Liver (tissue), 9 donors: ENCODE results near the gene WNT2B. TPM values are rescaled to one million over a fixed set of nuclear protein-coding genes. Genes with fewer than 3 reads are reported as not detected.

Source experiments
- DNase-seq: peaks from one replicate; pipeline ENCODE4 v3.0.0-alpha.2; 2017; ENCODE audit warnings: low spot score
- H3K27ac ChIP-seq, 2 donors: one replicate each; pipeline ENCODE4 v1.7.0; 2013; ENCODE audit warnings: inconsistent platforms in 2 of 2, low read length in 2 of 2, control low read depth in 1 of 2, low read depth in 1 of 2, mild to moderate bottlenecking in 1 of 2
- H3K27me3 ChIP-seq, 4 donors: one replicate each; pipeline versions ENCODE4 v1.6.1 to v1.7.0; 2013; ENCODE audit warnings: low read length in 3 of 4, inconsistent platforms in 1 of 4, mild to moderate bottlenecking in 1 of 4, moderate library complexity in 1 of 4; ENCODE audit not compliant: control insufficient read depth in 4 of 4, insufficient read depth in 4 of 4
- H3K36me3 ChIP-seq, 4 donors: one replicate each; pipeline versions ENCODE4 v1.6.1 to v1.7.0; 2013; ENCODE audit warnings: low read length in 3 of 4, mild to moderate bottlenecking in 3 of 4, low read depth in 1 of 4, moderate library complexity in 1 of 4; ENCODE audit not compliant: control insufficient read depth in 4 of 4, insufficient read depth in 3 of 4
- H3K4me1 ChIP-seq, 4 donors: one replicate each; pipeline versions ENCODE4 v1.6.1 to v1.7.0; 2013; ENCODE audit warnings: low read length in 3 of 4, mild to moderate bottlenecking in 3 of 4, moderate library complexity in 1 of 4; ENCODE audit not compliant: control insufficient read depth in 4 of 4, insufficient read depth in 4 of 4
- H3K4me3 ChIP-seq, 3 donors: one replicate each; pipeline versions ENCODE4 v1.6.1 to v1.7.0; 2013; ENCODE audit warnings: low read length in 3 of 3, control low read depth in 1 of 3, low read depth in 1 of 3, mild to moderate bottlenecking in 1 of 3
- H3K9ac ChIP-seq, 2 donors: one replicate each; pipeline ENCODE4 v1.7.0; 2013; ENCODE audit warnings: low read length in 2 of 2, mild to moderate bottlenecking in 2 of 2, moderate library complexity in 2 of 2, control low read depth in 1 of 2, low read depth in 1 of 2
- H3K9me3 ChIP-seq, 4 donors: one replicate each; pipeline versions ENCODE4 v1.6.1 to v1.7.0; 2013; ENCODE audit warnings: low read length in 3 of 4; ENCODE audit not compliant: control insufficient read depth in 4 of 4
- ATF3 ChIP-seq: IDR thresholded peaks from 2 replicates; pipeline ENCODE4 v1.6.1; 2016; ENCODE audit warnings: antibody characterized with exemption
- CTCF ChIP-seq: fragments of 150-350 bp; IDR thresholded peaks from 2 replicates; pipeline ENCODE4 v1.5.1; 2017; ENCODE audit warnings: improper control_type of control experiment, low read depth, low read length; ENCODE audit not compliant: missing input control
- FOXA1 ChIP-seq: IDR thresholded peaks from 2 replicates; pipeline ENCODE4 v1.6.1; 2016; ENCODE audit warnings: antibody characterized with exemption
- FOXA2 ChIP-seq: IDR thresholded peaks from 2 replicates; pipeline ENCODE4 v1.6.1; 2016; ENCODE audit warnings: antibody characterized with exemption
- GABPA ChIP-seq, 2 donors: IDR thresholded peaks in 1 of 2; conservative IDR thresholded peaks in 1 of 2; 2 replicates each; pipeline ENCODE4 v1.6.1; 2016; ENCODE audit warnings: antibody characterized with exemption in 2 of 2, mild to moderate bottlenecking in 1 of 2, moderate library complexity in 1 of 2
- HNF4A ChIP-seq, 2 donors: conservative IDR thresholded peaks; 2 replicates each; pipeline ENCODE4 v1.6.1; 2016; ENCODE audit warnings: antibody characterized with exemption in 2 of 2, mild to moderate bottlenecking in 2 of 2
- HNF4G ChIP-seq: IDR thresholded peaks from 2 replicates; pipeline ENCODE4 v1.6.1; 2016; ENCODE audit warnings: antibody characterized with exemption
- JUND ChIP-seq, 2 donors: IDR thresholded peaks; 2 replicates each; pipeline ENCODE4 v1.6.1; 2016; ENCODE audit warnings: antibody characterized with exemption in 2 of 2
- NR2F2 ChIP-seq: IDR thresholded peaks from 2 replicates; pipeline ENCODE4 v1.6.1; 2016; ENCODE audit warnings: antibody characterized with exemption
- RXRA ChIP-seq, 2 donors: IDR thresholded peaks; 2 replicates each; pipeline ENCODE4 v1.6.1; 2017 to 2018; ENCODE audit warnings: antibody characterized with exemption in 2 of 2, mild to moderate bottlenecking in 1 of 2
- SP1 ChIP-seq: IDR thresholded peaks from 2 replicates; pipeline ENCODE4 v1.6.1; 2018; ENCODE audit warnings: antibody characterized with exemption, mild to moderate bottlenecking
- TAF1 ChIP-seq: conservative IDR thresholded peaks from 2 replicates; pipeline ENCODE4 v1.6.1; 2016; ENCODE audit warnings: antibody characterized with exemption, mild to moderate bottlenecking
- YY1 ChIP-seq: IDR thresholded peaks from 2 replicates; pipeline ENCODE4 v1.6.1; 2016; ENCODE audit warnings: antibody characterized with exemption, mild to moderate bottlenecking
- WGBS: extraction: QIAGEN DNeasy Blood & Tissue Kit; methylation state at CpG from one replicate; pipeline ENCODE4 v1.1.7; 2013; 5-methylcytosine and 5-hydroxymethylcytosine counted together
- polyA plus RNA-seq, 2 donors: library from polyadenylated mRNA; stranded (reverse) in 1 of 2; unstranded in 1 of 2; fragments of 200-250 nt in 1 of 2; fragments of >200 nt in 1 of 2; fragmentation: Nextera tagmentation in 1 of 2; extraction: Ambion mirVana in 1 of 2; gene quantifications; one replicate each; pipeline versions ENCODE4 v1.2.1 to v1.2.3, GENCODE V29; 2013 to 2015
- total RNA-seq, 2 donors: library from RNA; depleted of rRNA; stranded (reverse); fragments of >200 nt; gene quantifications; one replicate each; pipeline ENCODE4 v1.2.3, GENCODE V29; 2014
- TF ChIP-seq, protein P1 (sequence below): IDR thresholded peaks from 2 replicates; pipeline ENCODE4 v1.6.1; 2016; ENCODE audit warnings: antibody characterized with exemption
- TF ChIP-seq, protein P2 (sequence below): IDR thresholded peaks from 2 replicates; pipeline ENCODE4 v1.6.1; 2016; ENCODE audit warnings: antibody characterized with exemption, mild to moderate bottlenecking
- TF ChIP-seq, protein P3 (sequence below): IDR thresholded peaks from 2 replicates; pipeline ENCODE4 v1.6.1; 2016; ENCODE audit warnings: antibody characterized with exemption
- donor health status: healthy.
- donor health status: healthy.
- donor health status: healthy.
- donor health status: healthy.
- donor health status: healthy.

The WNT2B gene
- total and polyA plus RNA-seq, 4 donors, result 0.07 to 0.92 (median 0.38) TPM

- TF ChIP-seq GABPA (IDR thresholded peaks at IDR 0.05 in 1 of 2, conservative IDR thresholded peaks at IDR 0.05 in 1 of 2) (no peak), NR2F2 (no peak), YY1 (no peak), HNF4G (no peak), JUND (IDR thresholded peaks at IDR 0.05) (no peak), FOXA1 (no peak), FOXA2 (no peak), RXRA (IDR thresholded peaks at IDR 0.05) (no peak), ATF3 (no peak), HNF4A (conservative IDR thresholded peaks at IDR 0.05) (no peak), TAF1 (no peak), SP1 (no peak), CTCF (no peak)
- TF ChIP-seq, protein P1, sequence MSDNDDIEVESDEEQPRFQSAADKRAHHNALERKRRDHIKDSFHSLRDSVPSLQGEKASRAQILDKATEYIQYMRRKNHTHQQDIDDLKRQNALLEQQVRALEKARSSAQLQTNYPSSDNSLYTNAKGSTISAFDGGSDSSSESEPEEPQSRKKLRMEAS, result no peak
- TF ChIP-seq, protein P2, sequence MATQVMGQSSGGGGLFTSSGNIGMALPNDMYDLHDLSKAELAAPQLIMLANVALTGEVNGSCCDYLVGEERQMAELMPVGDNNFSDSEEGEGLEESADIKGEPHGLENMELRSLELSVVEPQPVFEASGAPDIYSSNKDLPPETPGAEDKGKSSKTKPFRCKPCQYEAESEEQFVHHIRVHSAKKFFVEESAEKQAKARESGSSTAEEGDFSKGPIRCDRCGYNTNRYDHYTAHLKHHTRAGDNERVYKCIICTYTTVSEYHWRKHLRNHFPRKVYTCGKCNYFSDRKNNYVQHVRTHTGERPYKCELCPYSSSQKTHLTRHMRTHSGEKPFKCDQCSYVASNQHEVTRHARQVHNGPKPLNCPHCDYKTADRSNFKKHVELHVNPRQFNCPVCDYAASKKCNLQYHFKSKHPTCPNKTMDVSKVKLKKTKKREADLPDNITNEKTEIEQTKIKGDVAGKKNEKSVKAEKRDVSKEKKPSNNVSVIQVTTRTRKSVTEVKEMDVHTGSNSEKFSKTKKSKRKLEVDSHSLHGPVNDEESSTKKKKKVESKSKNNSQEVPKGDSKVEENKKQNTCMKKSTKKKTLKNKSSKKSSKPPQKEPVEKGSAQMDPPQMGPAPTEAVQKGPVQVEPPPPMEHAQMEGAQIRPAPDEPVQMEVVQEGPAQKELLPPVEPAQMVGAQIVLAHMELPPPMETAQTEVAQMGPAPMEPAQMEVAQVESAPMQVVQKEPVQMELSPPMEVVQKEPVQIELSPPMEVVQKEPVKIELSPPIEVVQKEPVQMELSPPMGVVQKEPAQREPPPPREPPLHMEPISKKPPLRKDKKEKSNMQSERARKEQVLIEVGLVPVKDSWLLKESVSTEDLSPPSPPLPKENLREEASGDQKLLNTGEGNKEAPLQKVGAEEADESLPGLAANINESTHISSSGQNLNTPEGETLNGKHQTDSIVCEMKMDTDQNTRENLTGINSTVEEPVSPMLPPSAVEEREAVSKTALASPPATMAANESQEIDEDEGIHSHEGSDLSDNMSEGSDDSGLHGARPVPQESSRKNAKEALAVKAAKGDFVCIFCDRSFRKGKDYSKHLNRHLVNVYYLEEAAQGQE, result no peak
- TF ChIP-seq, protein P3, sequence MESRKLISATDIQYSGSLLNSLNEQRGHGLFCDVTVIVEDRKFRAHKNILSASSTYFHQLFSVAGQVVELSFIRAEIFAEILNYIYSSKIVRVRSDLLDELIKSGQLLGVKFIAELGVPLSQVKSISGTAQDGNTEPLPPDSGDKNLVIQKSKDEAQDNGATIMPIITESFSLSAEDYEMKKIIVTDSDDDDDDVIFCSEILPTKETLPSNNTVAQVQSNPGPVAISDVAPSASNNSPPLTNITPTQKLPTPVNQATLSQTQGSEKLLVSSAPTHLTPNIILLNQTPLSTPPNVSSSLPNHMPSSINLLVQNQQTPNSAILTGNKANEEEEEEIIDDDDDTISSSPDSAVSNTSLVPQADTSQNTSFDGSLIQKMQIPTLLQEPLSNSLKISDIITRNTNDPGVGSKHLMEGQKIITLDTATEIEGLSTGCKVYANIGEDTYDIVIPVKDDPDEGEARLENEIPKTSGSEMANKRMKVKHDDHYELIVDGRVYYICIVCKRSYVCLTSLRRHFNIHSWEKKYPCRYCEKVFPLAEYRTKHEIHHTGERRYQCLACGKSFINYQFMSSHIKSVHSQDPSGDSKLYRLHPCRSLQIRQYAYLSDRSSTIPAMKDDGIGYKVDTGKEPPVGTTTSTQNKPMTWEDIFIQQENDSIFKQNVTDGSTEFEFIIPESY, result no peak
- Histone ChIP-seq H3K27me3 (peaks cover 0 to 3% (median 1%) of the 10 kb centered on the region in 4 donors), H3K9me3 (no peaks in the 10 kb centered on the region), H3K4me3 (no peak overlapping the region), H3K27ac (no peak overlapping the region), H3K9ac (no peak overlapping the region), H3K4me1 (no peaks in the 10 kb centered on the region), H3K36me3 (no peaks in the 10 kb centered on the region)
- 84% methylated on average over 5 of the region's 5 CpGs for whole genome bisulfite sequencing
- no peak for DNase-seq
Measured at GRCh38 chr1:112496290-112496689, 12.5 kb upstream of the WNT2B start.
